Upper lobe of left lung (tissue), 6 donors: ENCODE measurements around the gene TINCR. TPM values are rescaled to one million over a fixed set of nuclear protein-coding genes. Genes with fewer than 3 reads are reported as not detected.

ENCODE experiments used
- ATAC-seq, 2 donors: fragments of 200-7000 bp; cut with Tn5 transposase; one replicate each; pipeline ENCODE4 v1.9.1; 2022; ENCODE audit warnings: mild to moderate bottlenecking in 2 of 2, moderate library complexity in 2 of 2; ENCODE audit not compliant: low FRiP score in 2 of 2
- DNase-seq, 2 donors: peaks; one replicate each; pipeline ENCODE4 v3.0.0-alpha.2; 2019 to 2020
- H3K27ac ChIP-seq, 4 donors: fragments of 200-600 bp; sonication (generic); one replicate each; pipeline ENCODE4 v1.5.1; 2016 to 2019
- H3K27me3 ChIP-seq, 4 donors: fragments of 200-600 bp; sonication (generic); one replicate each; pipeline ENCODE4 v1.5.1; 2017 to 2019
- H3K36me3 ChIP-seq, 4 donors: fragments of 200-600 bp; sonication (generic); one replicate each; pipeline ENCODE4 v1.5.1; 2016 to 2019
- H3K4me1 ChIP-seq, 4 donors: fragments of 200-600 bp; sonication (generic); one replicate each; pipeline ENCODE4 v1.5.1; 2018 to 2019
- H3K4me3 ChIP-seq, 4 donors: fragments of 200-600 bp; sonication (generic); one replicate each; pipeline ENCODE4 v1.5.1; 2017 to 2019; ENCODE audit warnings: mild to moderate bottlenecking in 2 of 4, moderate library complexity in 1 of 4
- H3K9me3 ChIP-seq, 4 donors: fragments of 200-600 bp; sonication (generic); one replicate each; pipeline ENCODE4 v1.5.1; 2018 to 2019
- EP300 ChIP-seq, 4 donors: sonication (generic); formaldehyde crosslinking; IDR thresholded peaks; one replicate each; pipeline ENCODE4 v1.5.1; 2017; ENCODE audit warnings: antibody characterized with exemption in 4 of 4, control low read depth in 2 of 4
- POLR2A ChIP-seq, 4 donors: fragments of 450-650 bp; IDR thresholded peaks; one replicate each; pipeline ENCODE4 v1.5.1; 2016 to 2017; ENCODE audit warnings: antibody characterized with exemption in 4 of 4, mild to moderate bottlenecking in 2 of 4
- POLR2AphosphoS5 ChIP-seq, 2 donors: sonication (generic); formaldehyde crosslinking; IDR thresholded peaks; one replicate each; pipeline ENCODE4 v1.5.1; 2017; ENCODE audit warnings: antibody characterized with exemption in 2 of 2
- WGBS, 2 donors: methylation state at CpG; one replicate each; pipeline ENCODE4 v1.1.5; 2017 to 2018; 5-methylcytosine and 5-hydroxymethylcytosine counted together
- total RNA-seq, 6 donors: library from RNA; depleted of rRNA in 4 of 6; stranded (reverse); fragments of >200 nt in 4 of 6; gene quantifications; one replicate each; pipeline versions ENCODE4 v1.1.0 to v1.2.1, GENCODE V29; 2016 to 2021
- TF ChIP-seq, protein P1 (sequence below), 6 experiments: fragments of 450-650 bp in 4 of 6; fragments of 200-600 bp in 2 of 6; sonication (generic) in 2 of 6; IDR thresholded peaks; one replicate each; pipeline ENCODE4 v1.5.1; 2016 to 2019; ENCODE audit warnings: antibody characterized with exemption in 6 of 6
- donor health status: DM: no; HTN: no; CAD: no; lungs with moderate emphysema.
- donor health status: DM: no; HTN: yes; CAD: no; lungs with severe emphysema.

The TINCR gene
- total RNA-seq, 6 donors from 2014 or later = 3.1 to 12.8 (median 4.3) TPM

DNA sequence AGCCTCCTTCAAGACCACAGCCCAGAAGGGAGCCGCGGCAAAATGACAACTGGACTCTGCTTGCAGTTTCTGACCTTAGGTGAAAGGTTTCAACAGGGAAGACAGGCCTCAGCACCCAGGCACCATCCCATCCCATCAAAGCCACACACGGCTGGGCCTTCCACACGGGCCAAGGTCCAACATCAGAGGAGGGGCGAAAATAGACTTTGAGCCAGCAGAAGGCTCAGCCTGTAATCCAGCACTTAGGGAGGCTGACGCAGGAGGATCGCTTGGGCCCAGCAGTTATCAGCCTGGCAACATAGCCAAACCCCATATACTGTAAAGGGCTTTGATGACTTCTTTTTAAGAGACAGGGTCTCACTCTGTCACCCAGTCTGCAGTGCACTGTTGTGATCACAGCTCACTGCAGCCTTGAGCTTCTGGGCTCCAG is 26.8 kb upstream of the TINCR start:
- ATAC-seq = no peak
- Histone ChIP-seq H3K27ac (no peak overlapping the region), H3K36me3 (peaks cover 69 to 100% (median 99%) of the 10 kb centered on the region in 4 donors), H3K27me3 (no peaks in the 10 kb centered on the region), H3K9me3 (no peaks in the 10 kb centered on the region), H3K4me1 (no peaks in the 10 kb centered on the region), H3K4me3 (no peak overlapping the region)
- no peak for DNase-seq
- no peak for TF ChIP-seq POLR2AphosphoS5 (IDR thresholded peaks at IDR 0.05)
- TF ChIP-seq, protein P1, sequence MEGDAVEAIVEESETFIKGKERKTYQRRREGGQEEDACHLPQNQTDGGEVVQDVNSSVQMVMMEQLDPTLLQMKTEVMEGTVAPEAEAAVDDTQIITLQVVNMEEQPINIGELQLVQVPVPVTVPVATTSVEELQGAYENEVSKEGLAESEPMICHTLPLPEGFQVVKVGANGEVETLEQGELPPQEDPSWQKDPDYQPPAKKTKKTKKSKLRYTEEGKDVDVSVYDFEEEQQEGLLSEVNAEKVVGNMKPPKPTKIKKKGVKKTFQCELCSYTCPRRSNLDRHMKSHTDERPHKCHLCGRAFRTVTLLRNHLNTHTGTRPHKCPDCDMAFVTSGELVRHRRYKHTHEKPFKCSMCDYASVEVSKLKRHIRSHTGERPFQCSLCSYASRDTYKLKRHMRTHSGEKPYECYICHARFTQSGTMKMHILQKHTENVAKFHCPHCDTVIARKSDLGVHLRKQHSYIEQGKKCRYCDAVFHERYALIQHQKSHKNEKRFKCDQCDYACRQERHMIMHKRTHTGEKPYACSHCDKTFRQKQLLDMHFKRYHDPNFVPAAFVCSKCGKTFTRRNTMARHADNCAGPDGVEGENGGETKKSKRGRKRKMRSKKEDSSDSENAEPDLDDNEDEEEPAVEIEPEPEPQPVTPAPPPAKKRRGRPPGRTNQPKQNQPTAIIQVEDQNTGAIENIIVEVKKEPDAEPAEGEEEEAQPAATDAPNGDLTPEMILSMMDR (IDR thresholded peaks at IDR 0.05) = no peak
- TF ChIP-seq POLR2A (IDR thresholded peaks at IDR 0.05) = no peak
- no peak for TF ChIP-seq EP300 (IDR thresholded peaks at IDR 0.05)
- 93 to 97% methylated on average over 7 of the region's 7 CpGs for WGBS, 2 donors

DNA sequence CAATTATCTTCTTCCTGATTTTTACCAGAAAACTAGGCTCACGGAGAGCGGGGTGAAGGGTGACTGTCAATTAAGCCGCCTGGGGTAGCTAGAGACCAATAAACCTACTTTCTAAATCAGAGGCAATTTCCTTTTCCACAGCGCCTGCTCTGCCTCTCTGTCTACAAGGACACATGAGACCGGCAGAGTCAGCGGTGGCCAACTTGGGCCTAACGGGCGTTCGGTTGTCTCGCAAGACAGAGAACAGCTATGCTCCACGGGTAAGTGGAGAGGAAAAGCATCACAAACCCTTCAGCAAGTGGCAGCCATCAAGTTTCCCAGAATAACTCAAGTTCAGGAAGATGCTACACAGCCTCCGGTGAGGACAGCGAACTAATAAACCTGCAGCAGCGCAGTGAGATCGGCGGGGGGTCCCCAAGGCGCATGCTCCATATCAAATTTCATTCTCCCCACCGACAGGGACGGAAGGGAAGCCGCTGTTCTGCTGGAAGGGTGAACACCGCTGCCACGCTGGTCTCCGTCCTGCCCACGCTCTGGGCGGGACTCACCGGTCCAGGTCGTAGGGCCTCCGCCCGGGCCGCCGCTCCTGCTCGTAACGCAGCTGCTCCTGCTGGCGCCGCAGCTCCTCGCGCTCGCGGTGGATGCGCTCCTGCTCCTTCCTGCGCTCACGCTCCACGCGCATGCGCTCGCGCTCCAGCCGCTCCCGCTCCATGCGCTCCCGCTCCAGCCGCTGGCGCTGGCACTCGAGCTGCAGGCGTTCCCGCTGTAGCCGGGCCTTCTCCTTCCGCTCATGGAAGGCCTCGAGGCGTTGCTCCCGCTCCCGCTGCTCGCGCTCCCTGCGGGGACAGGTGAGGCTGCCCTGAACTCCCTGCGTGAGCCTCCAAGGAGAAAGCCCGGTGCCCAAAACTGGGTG is 25.8 kb upstream of the TINCR start:
- H3K9me3 ChIP-seq = no peaks in the 10 kb centered on the region
- H3K36me3 ChIP-seq = peaks cover 69 to 100% (median 99%) of the 10 kb centered on the region in 4 donors
- H3K27me3 ChIP-seq = no peaks in the 10 kb centered on the region
- ATAC-seq (no peak), DNase-seq (peak in 1 of 2 donors; percentile 85)
- no peak for TF ChIP-seq POLR2AphosphoS5 (IDR thresholded peaks at IDR 0.05)
- TF ChIP-seq, protein P1 (IDR thresholded peaks at IDR 0.05) = no peak
- no peak for TF ChIP-seq EP300 (IDR thresholded peaks at IDR 0.05)
- TF ChIP-seq POLR2A (IDR thresholded peaks at IDR 0.05) = no peak
- WGBS, 2 donors = 95 to 97% methylated on average over 62 to 67 of the region's 67 CpGs
- no peak overlapping the region for H3K4me3 ChIP-seq
- H3K27ac ChIP-seq = no peak overlapping the region
- H3K4me1 ChIP-seq = no peaks in the 10 kb centered on the region

DNA sequence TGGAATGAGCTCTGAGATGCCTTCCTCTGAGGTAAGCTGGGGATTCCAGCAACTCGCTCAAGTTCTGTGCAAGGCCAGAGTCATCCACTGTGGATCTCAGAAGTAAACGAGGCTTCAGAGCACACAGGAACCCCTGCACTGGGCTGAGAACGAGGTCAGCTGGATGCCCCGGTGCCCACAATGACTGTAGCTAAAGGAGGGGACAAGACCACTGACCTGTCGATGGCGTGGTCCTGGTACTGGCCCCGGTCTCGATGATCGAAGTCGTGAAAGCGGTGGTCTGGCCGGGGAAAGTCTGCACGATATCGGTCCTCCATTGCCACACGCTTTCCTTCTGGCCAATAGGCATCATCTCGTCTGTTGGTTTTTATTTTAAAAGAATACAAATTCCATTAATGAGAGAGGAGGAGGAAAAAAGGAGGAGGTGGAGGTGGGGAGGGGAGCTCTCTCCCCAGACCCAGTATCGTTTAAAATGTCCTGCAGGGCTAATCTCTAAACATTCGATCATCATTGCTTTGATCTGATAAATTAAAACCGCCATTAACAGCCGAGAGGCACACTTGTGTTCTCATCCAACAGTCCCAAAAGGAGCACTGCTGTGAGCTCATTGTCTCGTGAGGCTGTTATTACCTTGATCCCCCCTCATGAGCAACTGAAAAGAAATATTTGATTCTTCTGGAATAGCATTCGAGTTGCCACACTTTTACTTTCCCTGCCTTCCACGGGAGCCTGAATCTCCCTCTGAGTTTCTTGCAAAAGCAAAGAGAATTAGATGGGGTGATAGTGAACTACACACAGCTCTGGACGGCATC is 25.0 kb upstream of the TINCR start:
- 91% methylated on average over 24 of the region's 24 CpGs for WGBS, 2 donors

DNA sequence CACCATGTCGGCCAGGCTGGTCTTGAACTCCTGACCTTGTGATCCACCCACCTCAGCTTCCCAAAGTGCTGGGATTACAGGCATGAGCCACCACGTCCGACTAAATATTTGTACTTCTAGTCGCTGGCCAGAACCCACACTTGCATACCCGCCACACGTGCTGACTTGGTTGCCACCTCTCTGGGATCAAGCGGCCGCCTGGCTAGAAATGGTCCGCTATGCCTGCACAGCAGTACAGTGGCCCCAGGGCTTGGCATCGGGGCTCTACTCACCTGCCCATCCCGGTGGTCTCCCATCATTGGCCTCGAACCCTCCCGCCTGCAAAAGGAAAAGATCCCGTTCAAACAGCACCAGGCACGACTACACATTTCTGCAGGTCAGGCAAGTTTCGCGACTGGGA is 23.7 kb upstream of the TINCR start:
- Histone ChIP-seq H3K27ac (no peak overlapping the region), H3K4me3 (no peak overlapping the region), H3K36me3 (peaks cover 57 to 100% (median 99%) of the 10 kb centered on the region in 4 donors), H3K9me3 (no peaks in the 10 kb centered on the region), H3K27me3 (no peaks in the 10 kb centered on the region), H3K4me1 (no peaks in the 10 kb centered on the region)
- no peak for ATAC-seq
- 93 to 96% methylated on average over 17 of the region's 17 CpGs for WGBS, 2 donors
- DNase-seq = no peak
- TF ChIP-seq POLR2AphosphoS5 (IDR thresholded peaks at IDR 0.05) (no peak), EP300 (IDR thresholded peaks at IDR 0.05) (no peak), POLR2A (IDR thresholded peaks at IDR 0.05) (no peak)
- TF ChIP-seq, protein P1 (IDR thresholded peaks at IDR 0.05) = no peak

More for the DNA sequence above, 25.0 kb upstream of the TINCR start:
- no peak for TF ChIP-seq POLR2A (IDR thresholded peaks at IDR 0.05)
- no peak for TF ChIP-seq EP300 (IDR thresholded peaks at IDR 0.05)
- TF ChIP-seq POLR2AphosphoS5 (IDR thresholded peaks at IDR 0.05) = no peak
- TF ChIP-seq, protein P1 (IDR thresholded peaks at IDR 0.05) = no peak
- Histone ChIP-seq H3K9me3 (no peaks in the 10 kb centered on the region), H3K36me3 (peaks cover 64 to 100% (median 99%) of the 10 kb centered on the region in 4 donors), H3K4me1 (no peaks in the 10 kb centered on the region), H3K4me3 (no peak overlapping the region), H3K27ac (no peak overlapping the region), H3K27me3 (no peaks in the 10 kb centered on the region)
- ATAC-seq (no peak), DNase-seq (no peak)
